Esophagus squamous epithelium (tissue), 5 donors: ENCODE measurements around the gene RSL24D1. TPM values are rescaled to one million over a fixed set of nuclear protein-coding genes. Genes with fewer than 3 reads are reported as not detected.
"Not testable (repeated sequence)": the region's sequence is repeated elsewhere in the genome, so short reads cannot be mapped to it uniquely, and the experiment has no call there.

Experiments used
- DNase-seq: peaks from one replicate; lab custom pipeline; 2025; lab: John Stamatoyannopoulos, UW
- H3K27ac ChIP-seq, 4 donors: fragments of 200-600 bp; sonication (generic); one replicate each; pipeline ENCODE4 v1.5.1; 2016 to 2019; ENCODE audit warnings: mild to moderate bottlenecking in 1 of 4
- H3K27me3 ChIP-seq, 4 donors: fragments of 200-600 bp; sonication (generic); 1 replicate in 3 of 4; 2 replicates in 1 of 4; pipeline versions ENCODE4 v1.5.1 to v1.6.0; 2017 to 2021; ENCODE audit warnings: antibody characterized with exemption in 1 of 4
- H3K36me3 ChIP-seq, 3 donors: fragments of 200-600 bp; sonication (generic); one replicate each; pipeline ENCODE4 v1.5.1; 2016 to 2019
- H3K4me1 ChIP-seq, 3 donors: fragments of 200-600 bp; sonication (generic); one replicate each; pipeline ENCODE4 v1.5.1; 2017 to 2019
- H3K4me3 ChIP-seq, 4 donors: fragments of 200-600 bp; sonication (generic); 1 replicate in 3 of 4; 2 replicates in 1 of 4; pipeline ENCODE4 v1.5.1; 2016 to 2019; ENCODE audit warnings: mild to moderate bottlenecking in 2 of 4, moderate library complexity in 1 of 4
- H3K9me3 ChIP-seq, 3 donors: fragments of 200-600 bp; sonication (generic); one replicate each; pipeline ENCODE4 v1.5.1; 2016 to 2019
- POLR2A ChIP-seq, 4 donors: fragments of 450-650 bp; IDR thresholded peaks; one replicate each; pipeline ENCODE4 v1.6.1; 2017; ENCODE audit warnings: antibody characterized with exemption in 4 of 4, mild to moderate bottlenecking in 4 of 4, moderate library complexity in 3 of 4
- WGBS, 2 donors: methylation state at CpG; one replicate each; pipeline ENCODE4 v1.1.5; 2018; 5-methylcytosine and 5-hydroxymethylcytosine counted together
- intact Hi-C: fragments of 100-400 bp; cut with DNase I; formaldehyde crosslinking; loops from one replicate; pipeline ENCODE4 v1.15.0; 2022
- total RNA-seq, 4 donors: library from RNA; depleted of rRNA; stranded (reverse); fragments of >200 nt; gene quantifications; one replicate each; pipeline ENCODE4 v1.1.0, GENCODE V29; 2016
- TF ChIP-seq, protein P1 (sequence below), 6 experiments: fragments of 450-650 bp in 4 of 6; fragments of 200-600 bp in 2 of 6; sonication (generic) in 2 of 6; IDR thresholded peaks; one replicate each; pipeline ENCODE4 v1.5.1; 2016 to 2019; ENCODE audit warnings: antibody characterized with exemption in 6 of 6, mild to moderate bottlenecking in 4 of 6, moderate library complexity in 4 of 6
- donor health status: DM: yes; HTN: yes; CAD: no.

Gene RSL24D1
- total RNA-seq, 4 donors from 2014 or later, result 23.1 to 78.0 (median 55.7) TPM

DNA sequence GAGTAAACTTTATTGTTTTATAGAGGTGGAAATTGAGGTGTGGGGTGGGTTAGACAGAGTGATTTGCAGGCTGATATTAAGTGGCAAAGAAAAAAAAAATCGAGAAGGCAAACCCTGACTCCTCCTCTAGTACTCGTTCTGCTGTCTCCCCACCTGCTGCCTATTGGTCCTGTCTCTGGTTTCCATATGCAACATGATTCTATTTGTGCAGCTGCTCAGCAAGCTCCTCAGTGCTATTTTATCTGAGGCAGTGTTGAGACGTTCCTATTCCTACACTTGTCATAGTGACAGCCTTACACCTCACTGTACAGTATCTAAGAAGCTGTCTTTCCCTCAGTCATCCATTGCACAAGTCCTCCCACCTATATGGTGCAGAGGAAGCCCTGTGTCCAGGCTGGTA is 45.1 kb downstream of the RSL24D1 start:
- no peaks in the 10 kb centered on the region for H3K4me1 ChIP-seq
- 37 to 59% methylated on average over 3 of the region's 3 CpGs for WGBS, 2 donors
- no peak for TF ChIP-seq POLR2A (IDR thresholded peaks at IDR 0.05)
- TF ChIP-seq, protein P1, sequence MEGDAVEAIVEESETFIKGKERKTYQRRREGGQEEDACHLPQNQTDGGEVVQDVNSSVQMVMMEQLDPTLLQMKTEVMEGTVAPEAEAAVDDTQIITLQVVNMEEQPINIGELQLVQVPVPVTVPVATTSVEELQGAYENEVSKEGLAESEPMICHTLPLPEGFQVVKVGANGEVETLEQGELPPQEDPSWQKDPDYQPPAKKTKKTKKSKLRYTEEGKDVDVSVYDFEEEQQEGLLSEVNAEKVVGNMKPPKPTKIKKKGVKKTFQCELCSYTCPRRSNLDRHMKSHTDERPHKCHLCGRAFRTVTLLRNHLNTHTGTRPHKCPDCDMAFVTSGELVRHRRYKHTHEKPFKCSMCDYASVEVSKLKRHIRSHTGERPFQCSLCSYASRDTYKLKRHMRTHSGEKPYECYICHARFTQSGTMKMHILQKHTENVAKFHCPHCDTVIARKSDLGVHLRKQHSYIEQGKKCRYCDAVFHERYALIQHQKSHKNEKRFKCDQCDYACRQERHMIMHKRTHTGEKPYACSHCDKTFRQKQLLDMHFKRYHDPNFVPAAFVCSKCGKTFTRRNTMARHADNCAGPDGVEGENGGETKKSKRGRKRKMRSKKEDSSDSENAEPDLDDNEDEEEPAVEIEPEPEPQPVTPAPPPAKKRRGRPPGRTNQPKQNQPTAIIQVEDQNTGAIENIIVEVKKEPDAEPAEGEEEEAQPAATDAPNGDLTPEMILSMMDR (IDR thresholded peaks at IDR 0.05), result no peak
- no peak overlapping the region for H3K27ac ChIP-seq
- intact Hi-C loops, result no loop called here
- no peak for DNase-seq
- H3K36me3 ChIP-seq, result no peaks in the 10 kb centered on the region
- H3K27me3 ChIP-seq, result no peaks in the 10 kb centered on the region
- no peak overlapping the region for H3K4me3 ChIP-seq
- H3K9me3 ChIP-seq, result no peaks in the 10 kb centered on the region

DNA sequence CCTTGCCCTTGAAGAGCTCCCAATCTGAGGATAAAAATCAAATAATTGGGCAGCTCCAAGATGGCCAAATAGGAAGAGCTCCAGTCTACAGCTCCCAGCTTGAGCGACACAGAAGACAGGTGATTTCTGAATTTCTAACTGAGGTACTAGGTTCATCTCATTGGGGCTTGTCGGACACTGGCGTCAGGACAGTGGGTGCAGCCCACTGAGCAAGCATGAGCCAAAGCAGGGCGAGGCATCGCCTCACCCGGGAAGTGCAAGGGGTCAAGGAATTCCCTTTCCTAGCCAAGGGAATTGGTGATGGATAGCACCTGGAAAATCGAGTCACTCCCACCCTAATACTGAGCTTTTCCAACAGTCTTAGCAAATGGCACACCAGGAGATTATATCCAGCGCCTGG is 53.6 kb downstream of the RSL24D1 start:
- H3K36me3 ChIP-seq, intact Hi-C loops, H3K9me3 ChIP-seq, H3K27ac ChIP-seq, H3K27me3 ChIP-seq, H3K4me3 ChIP-seq, H3K4me1 ChIP-seq, DNase-seq: not testable (repeated sequence)
- WGBS, 2 donors, result 84 to 88% methylated on average over 3 to 7 of the region's 8 CpGs

DNA sequence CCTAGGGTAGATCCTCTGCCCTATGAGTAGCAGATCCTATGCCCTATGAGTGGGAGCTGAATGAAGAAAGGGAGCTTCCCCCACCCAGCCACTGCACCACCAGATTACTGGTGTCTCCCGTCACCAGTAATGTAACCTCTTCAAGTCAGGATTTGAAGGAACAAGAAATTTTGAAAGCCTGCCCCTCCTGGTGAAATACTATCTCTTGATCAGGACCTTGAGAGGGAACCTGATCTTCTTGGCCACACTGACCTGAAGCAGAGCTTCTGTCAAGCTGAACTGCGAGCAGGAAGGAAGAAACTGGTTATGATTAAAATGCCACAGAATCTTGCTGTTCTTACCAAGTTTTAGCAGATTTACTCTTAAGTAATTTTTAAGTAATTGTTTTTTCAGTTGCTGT is 62.8 kb downstream of the RSL24D1 start:
- Histone ChIP-seq H3K27ac (no peak overlapping the region), H3K36me3 (no peaks in the 10 kb centered on the region), H3K27me3 (no peaks in the 10 kb centered on the region), H3K4me3 (no peak overlapping the region), H3K9me3 (peaks cover 0 to 11% (median 0%) of the 10 kb centered on the region in 3 donors), H3K4me1 (no peaks in the 10 kb centered on the region)
- no peak for DNase-seq
- TF ChIP-seq POLR2A (IDR thresholded peaks at IDR 0.05), result no peak
- TF ChIP-seq, protein P1 (IDR thresholded peaks at IDR 0.05), result no peak
- WGBS, 2 donors, result 74 to 89% methylated on average over 2 of the region's 2 CpGs
- intact Hi-C loops, result no loop called here

DNA sequence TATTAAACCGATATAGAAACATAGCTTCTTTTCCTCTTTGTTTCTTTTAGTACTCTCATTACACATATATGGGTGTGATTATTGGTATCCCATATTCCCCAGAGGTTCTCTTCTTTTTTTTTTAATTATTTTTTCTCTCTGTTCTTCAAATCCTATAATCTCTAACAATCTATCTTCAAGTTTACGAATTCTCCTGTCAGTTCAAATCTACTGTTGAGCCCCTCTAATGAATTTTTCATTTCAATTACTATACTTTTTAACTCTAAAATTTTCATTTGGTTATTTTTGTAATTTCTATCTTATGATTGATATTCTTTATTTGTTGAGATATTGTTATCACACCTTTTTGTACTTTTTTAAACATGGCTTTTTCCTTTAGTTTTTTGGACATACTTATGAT is 64.1 kb downstream of the RSL24D1 start:
- no peak for TF ChIP-seq POLR2A (IDR thresholded peaks at IDR 0.05)
- TF ChIP-seq, protein P1 (IDR thresholded peaks at IDR 0.05), result no peak
- intact Hi-C loops, result no loop called here
- DNase-seq, result no peak
- Histone ChIP-seq H3K4me1 (no peaks in the 10 kb centered on the region), H3K9me3 (peaks cover 0 to 11% (median 0%) of the 10 kb centered on the region in 3 donors), H3K27ac (no peak overlapping the region), H3K36me3 (no peaks in the 10 kb centered on the region), H3K27me3 (no peaks in the 10 kb centered on the region), H3K4me3 (no peak overlapping the region)
- WGBS, 2 donors, result 69 to 82% methylated on average over 2 of the region's 2 CpGs

Other genes with a start within 250 kb of the RSL24D1 start
- 10 to 100 TPM in 3 of 4 donors, 1 to 10 TPM in 1; 8.7 to 16.2 (median 11.7) TPM for gene RAB27A, start 92.9 kb upstream of the RSL24D1 start, total RNA-seq
- 10 to 100 TPM in 2 of 4 donors, 1 to 10 TPM in 2; 2.6 to 13.5 (median 9.9) TPM for gene PIGBOS1, start 122.2 kb upstream of the RSL24D1 start, total RNA-seq
- 10 to 100 TPM in 3 of 4 donors, 1 to 10 TPM in 1; 5.9 to 16.5 (median 13.0) TPM for gene PIGB, start 122.3 kb upstream of the RSL24D1 start, total RNA-seq
- 10 to 100 TPM in 2 of 4 donors, 1 to 10 TPM in 2; 6.9 to 24.2 (median 15.4) TPM for gene CCPG1, start 211.4 kb upstream of the RSL24D1 start, total RNA-seq
- gene PIERCE2, start 211.6 kb upstream of the RSL24D1 start, total RNA-seq, result 1 to 10 TPM in 1 of 4 donors, not detected in 3; 3.2 TPM